ENCODE data around the gene MICAL2.

The MICAL2 gene

DNA sequence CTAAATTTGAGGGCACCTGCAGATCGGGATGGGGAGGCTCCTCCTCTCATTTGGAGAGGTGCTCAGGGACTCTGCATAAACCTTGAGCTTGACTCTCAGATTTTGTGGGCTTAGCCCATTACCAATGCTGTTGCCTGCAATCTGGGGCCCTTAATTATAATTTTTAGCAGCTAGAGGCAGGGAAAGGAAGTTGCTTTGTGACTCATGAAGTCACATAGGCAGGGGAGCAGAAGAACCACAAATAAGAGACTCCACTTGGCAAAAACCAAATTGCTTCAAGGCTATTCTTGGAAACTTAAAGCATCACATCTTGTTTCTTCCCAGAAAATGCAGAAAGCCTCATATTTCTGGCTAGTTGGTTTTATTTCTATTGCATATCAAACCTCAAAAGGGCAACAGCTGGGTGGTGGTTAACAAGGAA is 46.9 kb downstream of the MICAL2 start:
- no peak for DNase-seq

DNA sequence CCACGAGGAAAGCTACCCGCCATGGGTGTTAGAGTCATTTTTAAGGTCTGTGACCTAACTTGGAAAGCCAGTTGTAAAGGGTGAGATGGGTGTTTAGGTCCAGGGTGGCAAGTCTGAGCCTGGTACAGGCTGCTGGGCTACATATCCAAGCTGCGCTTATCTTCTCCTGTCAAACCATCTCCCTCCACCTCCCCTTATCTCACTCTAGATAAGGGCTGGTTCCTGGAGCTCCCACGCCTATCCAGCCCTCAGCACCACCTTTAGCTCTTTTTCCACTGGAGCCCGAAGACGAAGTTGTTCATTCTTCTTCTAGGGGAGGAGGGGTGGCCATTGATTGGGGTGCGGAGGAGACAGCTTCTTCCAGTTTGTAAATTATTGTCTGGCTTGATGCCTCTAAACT is 48.5 kb downstream of the MICAL2 start:
- no peak for DNase-seq

- peak; percentile 61 for DNase-seq
Observed at GRCh38 chr11:12159351-12160099, 49.1 kb downstream of the MICAL2 start.

DNA sequence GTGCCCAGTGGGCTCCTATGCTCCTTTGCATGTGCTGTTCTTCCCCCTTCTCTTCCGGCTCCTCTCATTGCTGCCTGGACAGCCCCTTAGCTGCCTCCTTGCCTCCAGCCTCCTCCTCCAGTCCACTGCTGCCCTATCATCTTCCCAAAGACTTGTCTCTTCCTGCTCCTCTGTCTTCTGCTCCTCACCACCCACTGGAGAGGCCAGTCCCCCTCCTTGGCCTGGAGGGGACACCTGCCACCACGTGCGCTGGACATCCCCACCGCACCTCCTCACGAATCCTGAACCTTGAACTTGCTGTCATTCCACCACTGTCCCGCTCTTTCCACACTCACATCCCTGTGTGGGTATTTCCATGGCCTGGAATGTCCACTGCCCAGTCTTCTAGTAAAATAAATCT is 49.8 kb downstream of the MICAL2 start:
- no peak for DNase-seq

- DNase-seq = no peak
Observed at GRCh38 chr11:12160680-12161079, 50.3 kb downstream of the MICAL2 start.

DNA sequence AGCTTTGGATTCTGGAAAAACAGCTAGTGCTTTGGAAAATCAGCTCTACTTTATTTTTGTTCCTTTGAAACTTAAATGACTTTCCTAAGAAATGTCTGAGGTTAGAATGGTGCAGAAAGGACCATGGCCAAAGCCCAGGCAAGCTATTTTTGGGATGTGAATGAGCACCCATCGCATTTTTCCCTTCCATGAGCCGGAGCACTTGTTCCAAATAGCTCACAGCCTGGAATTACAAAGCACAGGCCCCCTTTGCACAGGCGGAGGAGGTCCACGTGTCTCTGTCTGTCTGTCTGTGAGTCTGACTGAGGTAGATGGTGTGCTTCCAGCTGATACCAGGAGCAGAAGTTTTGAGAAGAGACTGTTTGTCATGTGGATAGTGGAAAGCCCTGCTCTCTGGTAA is 50.7 kb downstream of the MICAL2 start:
- DNase-seq = no peak

- no peak for DNase-seq
Observed at GRCh38 chr11:12161603-12162350, 51.4 kb downstream of the MICAL2 start.

DNA sequence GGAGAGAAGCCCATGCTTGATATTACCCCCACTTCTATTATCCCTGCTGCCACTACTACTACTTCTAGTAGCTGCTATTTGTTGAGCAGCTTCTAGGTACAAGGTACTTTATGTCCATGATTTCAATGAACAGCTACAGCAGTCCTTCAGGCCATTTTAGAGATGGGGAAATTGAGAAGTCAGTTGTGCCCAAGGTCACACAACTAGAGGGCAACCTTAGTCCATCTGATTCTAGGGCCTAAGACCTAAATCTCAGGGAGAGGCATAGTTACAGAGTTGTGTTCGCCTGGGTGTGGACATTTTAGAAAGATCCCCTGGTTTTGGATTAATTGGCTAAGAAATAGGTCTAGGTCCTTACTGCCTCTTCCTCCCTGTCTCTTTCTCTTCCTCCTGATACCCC is 52.3 kb downstream of the MICAL2 start:
- DNase-seq = no peak

- no peak for DNase-seq
Observed at GRCh38 chr11:12163181-12163941, 53.0 kb downstream of the MICAL2 start.

DNA sequence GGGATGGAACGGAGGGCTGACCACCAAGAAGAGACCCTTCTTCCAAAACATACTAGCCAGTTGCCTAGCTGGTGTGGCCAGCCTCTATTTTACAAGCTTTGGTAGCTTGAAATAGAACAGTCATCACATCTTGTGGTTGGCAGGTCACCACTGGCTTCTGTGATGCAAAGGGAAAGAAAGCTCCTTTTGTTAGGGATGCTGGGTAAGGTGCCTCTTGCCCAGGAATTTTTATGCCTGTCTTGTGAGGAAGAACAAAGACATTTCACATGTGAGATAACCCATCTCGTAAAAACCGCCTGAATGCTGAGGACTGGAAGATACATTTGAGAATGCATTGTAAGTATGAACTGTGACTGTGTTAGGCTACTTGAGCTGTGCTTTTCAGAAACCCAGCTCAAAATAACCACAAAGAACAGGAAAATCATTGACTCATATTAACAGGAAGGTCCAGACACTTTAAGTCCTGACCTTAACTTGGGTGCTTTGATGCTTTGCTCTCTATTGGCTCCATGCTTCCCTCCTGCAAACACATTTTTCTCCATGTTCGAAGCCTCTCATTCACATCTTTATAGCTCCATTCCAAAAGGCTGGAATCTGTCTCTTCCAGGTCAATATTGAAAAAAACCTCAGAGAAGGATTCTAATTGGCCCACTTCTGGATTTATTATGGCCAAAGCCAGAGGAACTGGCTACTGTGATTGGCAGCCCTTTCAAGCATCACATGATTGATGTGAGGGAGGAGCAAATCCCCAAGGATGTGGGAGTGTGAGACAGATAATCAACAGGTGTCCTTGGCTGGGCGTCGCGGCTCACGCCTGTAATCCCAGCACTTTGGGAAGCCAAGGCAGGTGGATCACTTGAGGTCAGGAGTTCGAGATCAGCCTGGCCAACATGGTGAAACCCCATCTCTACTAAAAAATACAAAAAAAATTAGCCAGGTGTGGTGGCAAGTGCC is 53.9 kb downstream of the MICAL2 start:
- DNase-seq = peak; percentile 31

- DNase-seq = no peak
Observed at GRCh38 chr11:12165237-12165875, 55.0 kb downstream of the MICAL2 start.

DNA sequence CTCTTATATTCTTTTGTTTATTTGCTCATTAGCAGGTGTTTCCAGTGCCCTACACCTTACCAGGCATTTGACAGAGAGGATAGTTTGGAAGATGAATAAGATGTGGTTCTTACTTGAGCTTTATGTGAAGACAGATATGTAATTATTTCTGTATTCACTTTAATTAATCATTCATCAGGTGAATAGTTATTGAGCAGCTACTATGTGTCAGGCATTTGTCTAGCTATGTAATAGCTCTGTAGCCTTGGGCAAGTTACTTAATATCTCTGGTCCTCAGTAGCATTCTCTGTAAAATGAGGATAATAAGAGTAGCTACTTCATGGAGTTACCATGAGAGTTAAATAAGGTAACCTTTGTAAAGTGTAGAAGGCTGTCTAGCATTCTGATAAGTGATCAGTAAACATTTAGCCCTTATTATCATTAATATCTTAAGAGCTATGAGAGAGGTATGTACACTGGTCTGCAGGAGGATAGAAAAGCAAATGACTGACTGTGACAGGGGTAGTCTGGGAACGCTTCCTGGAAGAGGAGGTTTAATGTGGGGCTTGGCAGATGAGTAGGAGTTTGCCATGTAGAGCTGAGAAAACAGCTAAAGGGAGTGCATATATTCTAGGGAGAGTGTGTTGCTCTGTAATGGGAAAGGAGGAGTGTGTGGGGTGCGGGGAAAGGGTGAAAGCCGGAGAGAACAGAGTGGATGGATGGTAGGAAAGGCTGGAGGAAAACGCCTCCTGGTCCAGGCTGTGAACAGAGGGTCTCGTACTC is 56.1 kb downstream of the MICAL2 start:
- DNase-seq = no peak

GRCh38 chr11:12167061-12168000 is 56.9 kb downstream of the MICAL2 start:
- no peak for DNase-seq

GRCh38 chr11:12168114-12168513 is 57.7 kb downstream of the MICAL2 start:
- no peak for DNase-seq

GRCh38 chr11:12169822-12170221 is 59.4 kb downstream of the MICAL2 start:
- no peak for DNase-seq

- no peak for DNase-seq
Observed at GRCh38 chr11:12170501-12170900, 60.1 kb downstream of the MICAL2 start.

GRCh38 chr11:12170984-12171383 is 60.6 kb downstream of the MICAL2 start:
- no peak for DNase-seq

DNA sequence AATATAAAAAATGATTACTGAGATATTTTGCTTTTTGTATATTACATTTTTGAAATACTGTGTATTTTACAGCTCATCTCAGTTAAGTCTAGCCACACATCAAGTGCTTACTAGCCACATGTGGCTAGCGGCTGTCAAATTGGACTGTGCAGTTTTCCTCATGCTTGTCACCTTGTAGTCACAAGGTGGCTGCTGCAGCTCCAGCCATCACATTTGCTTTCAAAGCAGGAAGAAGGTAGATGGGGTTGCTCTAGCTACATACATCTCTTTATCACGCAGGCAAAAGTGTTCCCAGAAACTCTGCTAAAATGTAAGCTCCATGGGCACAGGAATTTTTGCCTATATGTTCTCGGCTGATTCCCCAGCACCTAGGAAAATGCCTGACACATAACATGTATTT is 61.5 kb downstream of the MICAL2 start:
- no peak for DNase-seq

DNA sequence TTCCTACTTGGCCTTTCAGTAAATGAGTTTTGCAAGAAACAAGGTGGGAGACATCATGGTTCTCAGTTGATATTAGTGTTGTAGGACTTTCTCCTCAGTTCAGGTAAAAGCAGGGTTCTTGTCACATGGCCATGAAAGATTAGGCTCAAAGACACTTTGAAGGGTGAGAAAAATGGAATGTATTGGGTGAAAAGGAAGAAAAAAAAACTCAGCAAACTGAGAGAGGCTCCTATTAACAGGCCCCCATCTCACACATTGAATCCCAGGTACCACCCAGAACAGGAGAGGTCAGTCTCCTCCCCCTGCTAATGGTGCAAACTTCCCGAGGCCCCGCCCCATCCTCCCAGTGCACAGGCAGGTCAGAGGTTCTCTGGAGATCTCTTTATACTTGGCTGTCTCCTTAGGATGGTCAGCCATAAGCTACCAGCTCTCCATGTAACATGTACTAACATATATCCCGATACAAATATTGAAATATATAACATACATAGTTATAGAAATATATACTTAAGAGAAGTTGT is 62.2 kb downstream of the MICAL2 start:
- no peak for DNase-seq

GRCh38 chr11:12173111-12173510 is 62.7 kb downstream of the MICAL2 start:
- no peak for DNase-seq
